GM12878 (cell line): ENCODE data around the gene VAMP3. TPM values are rescaled to one million over a fixed set of nuclear protein-coding genes. Genes with fewer than 3 reads are reported as not detected.

Experiments used
- CREB1 ChIP-seq: IDR thresholded peaks from 2 replicates; pipeline ENCODE4 v1.6.1; 2012; ENCODE audit warnings: low read depth, mild to moderate bottlenecking, inconsistent platforms
- DPF2 ChIP-seq: fragments of 450-650 bp; IDR thresholded peaks from 2 replicates; pipeline ENCODE4 v1.6.1; 2017; ENCODE audit warnings: mild to moderate bottlenecking
- PKNOX1 ChIP-seq: fragments of 450-650 bp; IDR thresholded peaks from 2 replicates; pipeline ENCODE4 v1.6.1; 2016; ENCODE audit warnings: mild to moderate bottlenecking
- POLR2A ChIP-seq: IDR thresholded peaks from 2 replicates; pipeline ENCODE4 v1.6.1; 2011; ENCODE audit warnings: low read depth, mild to moderate bottlenecking, low read length
- ZBTB33 ChIP-seq: fragments of 450-650 bp; IDR thresholded peaks from 2 replicates; pipeline ENCODE4 v1.6.1; 2017; ENCODE audit warnings: mild to moderate bottlenecking
- ZNF687 ChIP-seq: fragments of 450-650 bp; IDR thresholded peaks from 2 replicates; pipeline ENCODE4 v1.6.1; 2017; ENCODE audit warnings: mild to moderate bottlenecking, moderate library complexity
- polyA plus RNA-seq, 11 experiments: library from polyadenylated mRNA; depleted of rRNA in 4 of 11; unstranded in 6 of 11; stranded (reverse) in 5 of 11; fragments of >200 nt; fragmentation: Nextera tagmentation in 4 of 11; fragmentation: Illumina TruSeq in 1 of 11; extraction: Ambion mirVana in 4 of 11; extraction: Trizol in 1 of 11; gene quantifications; 1 replicate in 1 of 11; 2 replicates in 10 of 11; pipeline versions ENCODE4 v1.2.1 to v1.2.3, GENCODE V29; 2011 to 2016; ENCODE audit warnings: inconsistent platforms in 2 of 11, missing spikeins in 2 of 11, low read depth in 1 of 11
- total RNA-seq, 4 experiments: library from RNA; depleted of rRNA in 3 of 4; stranded (reverse); fragments of >200 nt in 3 of 4; fragmentation: Illumina TruSeq in 1 of 4; extraction: Trizol in 1 of 4; gene quantifications; 2 replicates each; pipeline versions ENCODE4 v1.2.1 to v1.2.3, GENCODE V29; 2013 to 2021

Gene VAMP3
- total and polyA plus RNA-seq, 10 of the 15 experiments (the other 5 are each of a cell fraction or from before 2014, with no cell fraction given): 4.8 to 24.9 (median 9.7) TPM

DNA sequence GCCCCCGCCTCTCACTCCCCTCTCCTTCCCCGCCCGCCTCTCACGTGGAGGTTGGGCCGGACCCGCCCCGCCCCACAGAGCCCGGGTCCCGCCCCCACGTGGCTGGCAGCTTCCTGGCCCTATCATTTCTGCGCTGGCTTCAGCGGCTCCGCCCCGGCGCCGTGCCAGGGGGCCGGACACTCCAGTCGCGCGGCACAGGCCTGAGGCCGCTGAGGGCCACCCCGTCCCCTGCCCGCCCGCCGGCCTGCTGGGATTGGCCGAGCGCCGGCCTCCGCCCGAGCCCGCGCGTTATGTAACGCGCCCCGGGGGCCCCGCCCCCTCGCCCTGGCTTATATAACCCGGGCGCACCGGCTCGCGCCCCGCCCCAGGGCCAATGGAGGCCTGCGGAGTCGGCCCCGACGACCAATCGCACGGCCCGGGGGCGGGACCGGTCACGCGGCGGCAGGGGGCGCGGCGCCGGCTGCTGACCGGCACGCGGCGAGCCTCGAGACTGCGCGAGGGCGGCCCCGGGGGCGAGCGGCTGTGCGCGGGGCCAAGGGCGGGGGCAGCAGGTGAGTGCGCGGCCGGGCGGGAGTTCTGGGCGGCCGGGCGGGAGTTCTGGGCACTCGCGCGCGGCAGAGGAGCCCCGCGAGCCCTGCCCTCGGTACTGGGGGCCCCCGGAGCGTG, 12.9 kb downstream of the VAMP3 start, which contains the start of gene PER3 (continued):
- TF ChIP-seq ZNF687 (no peak), PKNOX1 (peak; percentile 97), CREB1 (0 out of 2 replicates have a peak, but pooled peaks have one; percentile 10), POLR2A (peak; percentile 58; the same call in 1 of the 2 replicates), DPF2 (peak; percentile 73), ZBTB33 (peak; percentile 63; the same call in 1 of the 2 replicates)
